ENCODE data around the gene MRPL20.
A peak's percentile ranks its signal among the peaks of the same experiment; 100 is the strongest.

The MRPL20 gene

GRCh38 chr1:1358433-1359271 is 48.4 kb downstream of the MRPL20 start, which contains the start of gene MXRA8:
Gene MXRA8, minus strand, starts transcription at chr1:1358555. Its CDS starts 51 bp downstream, at chr1:1358504.
- no peak for TF ChIP-seq CTCF (IDR thresholded peaks at IDR 0.05; ENCODE audit: low read length, missing control alignments)
- peak within 1 kb of the TSS; percentile 64 for H3K4me3 ChIP-seq (replicated peaks; ENCODE audit: low read depth, low read length)
- DNase-seq (ENCODE audit: low read depth) = peak; percentile 76

GRCh38 chr1:1357871-1358432 is 49.1 kb downstream of the MRPL20 start:
- H3K4me3 ChIP-seq (replicated peaks; ENCODE audit: low read depth, low read length) = peak overlapping the region; percentile 64
- DNase-seq (ENCODE audit: low read depth) = no peak

DNA sequence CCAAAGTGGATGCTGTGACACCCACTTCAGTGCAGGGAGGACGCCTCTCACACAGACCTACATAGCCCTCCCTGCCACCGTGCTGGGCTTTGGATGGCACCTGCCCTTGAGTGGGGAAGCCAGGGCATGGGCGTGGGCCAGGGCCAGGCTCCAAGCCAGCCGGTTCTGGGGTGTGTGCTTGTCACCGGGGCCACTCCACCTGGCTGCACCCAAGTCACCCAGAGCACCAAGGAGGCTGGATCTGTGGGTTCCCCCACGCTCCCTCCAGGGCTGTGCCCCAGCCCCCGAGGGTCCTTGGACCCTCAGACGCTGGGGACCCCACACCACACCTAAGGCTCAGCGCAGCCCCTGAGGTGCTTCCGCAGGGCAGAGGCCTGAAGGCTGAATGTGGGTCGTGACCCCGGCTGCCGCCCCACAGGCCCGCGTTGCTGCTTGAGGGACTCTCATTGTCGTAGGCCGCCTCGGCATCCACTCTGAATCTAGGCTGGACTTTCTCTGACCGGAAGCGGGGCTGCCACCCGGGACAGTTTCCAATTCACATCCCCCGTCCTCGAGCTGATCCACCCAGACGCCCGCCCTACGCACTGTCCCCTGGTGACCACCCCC is 50.2 kb downstream of the MRPL20 start:
- peak overlapping the region; percentile 64 for H3K4me3 ChIP-seq (replicated peaks; ENCODE audit: low read depth, low read length)
- no peak for DNase-seq (ENCODE audit: low read depth)
- TF ChIP-seq CTCF (IDR thresholded peaks at IDR 0.05; ENCODE audit: low read length, missing control alignments) = no peak

More at GRCh38 chr1:1357871-1358432, 49.1 kb downstream of the MRPL20 start:
- no peak for TF ChIP-seq CTCF (IDR thresholded peaks at IDR 0.05; ENCODE audit: low read length, missing control alignments)

GRCh38 chr1:1356166-1356795 is 50.8 kb downstream of the MRPL20 start:
- H3K4me3 ChIP-seq (replicated peaks; ENCODE audit: low read depth, low read length) = peak overlapping the region; percentile 64
- no peak for DNase-seq (ENCODE audit: low read depth)
- no peak for TF ChIP-seq CTCF (IDR thresholded peaks at IDR 0.05; ENCODE audit: low read length, missing control alignments)

GRCh38 chr1:1355416-1355815 is 51.7 kb downstream of the MRPL20 start:
- TF ChIP-seq CTCF (IDR thresholded peaks at IDR 0.05; ENCODE audit: low read length, missing control alignments) = no peak
- H3K4me3 ChIP-seq (replicated peaks; ENCODE audit: low read depth, low read length) = no peak overlapping the region
- no peak for DNase-seq (ENCODE audit: low read depth)

DNA sequence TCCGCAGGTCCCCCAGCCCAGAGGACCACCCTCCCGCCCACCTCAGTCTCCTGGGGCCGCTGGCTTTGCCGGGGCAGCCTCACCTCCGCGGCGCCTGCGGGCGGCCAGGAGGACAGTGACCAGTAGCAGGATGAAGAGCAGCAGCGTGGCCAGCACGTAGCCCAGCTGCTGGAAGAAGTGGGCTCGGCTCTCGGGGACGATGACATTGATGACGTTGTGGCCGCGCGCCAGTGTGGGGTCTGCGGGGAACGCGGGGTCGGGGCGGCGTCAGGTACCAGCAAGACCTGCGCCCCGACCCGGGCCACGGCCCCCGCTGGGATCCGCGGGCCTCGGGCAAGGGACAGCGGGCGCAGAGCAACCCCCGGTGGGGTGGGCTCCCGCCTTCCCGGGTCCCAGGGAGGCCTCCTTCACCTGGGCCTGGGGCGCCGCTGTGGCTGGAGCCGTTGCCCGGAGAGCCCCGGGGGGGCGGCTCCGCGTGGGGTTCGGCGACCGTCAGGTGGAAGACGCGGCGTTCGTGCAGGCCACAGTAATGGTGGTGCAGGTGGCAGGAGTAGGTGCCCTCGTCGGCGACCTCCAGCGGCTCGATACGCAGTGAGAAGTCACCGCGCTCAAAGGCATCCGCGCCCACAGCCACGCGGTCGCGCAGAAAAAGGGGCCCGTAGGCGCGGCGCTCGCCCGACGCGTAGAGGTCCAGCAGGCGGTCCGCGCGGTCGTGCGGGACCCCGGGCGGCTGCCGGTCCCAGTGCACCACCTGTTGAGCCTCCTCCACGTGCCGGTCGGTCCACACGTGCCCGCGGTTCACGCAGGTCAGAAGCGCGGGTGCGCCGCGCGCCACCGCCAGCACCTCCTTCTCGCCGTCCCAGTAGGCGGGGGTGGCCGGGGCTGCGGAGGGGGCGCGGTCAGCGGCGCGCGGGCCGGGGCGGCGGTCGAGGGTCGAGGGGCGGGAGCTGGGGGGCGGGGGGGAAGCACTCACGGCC is 52.5 kb downstream of the MRPL20 start:
- H3K4me3 ChIP-seq (replicated peaks; ENCODE audit: low read depth, low read length) = no peak overlapping the region

More for the DNA sequence above, 52.5 kb downstream of the MRPL20 start:
- TF ChIP-seq CTCF (IDR thresholded peaks at IDR 0.05; ENCODE audit: low read length, missing control alignments) = no peak
- no peak for DNase-seq (ENCODE audit: low read depth)

Data from fibroblast of pulmonary artery (primary cell).